Colonic mucosa (tissue), 4 donors: ENCODE results near the gene MDFI. TPM values are rescaled to one million over a fixed set of nuclear protein-coding genes. Genes with fewer than 3 reads are reported as not detected.

Source experiments
- DNase-seq: peaks from one replicate; pipeline ENCODE4 v3.0.0-alpha.2; 2020
- H3K27ac ChIP-seq: fragments of 200-600 bp; one replicate; pipeline ENCODE4 v1.8.0; 2021
- H3K27me3 ChIP-seq: fragments of 200-600 bp; one replicate; pipeline ENCODE4 v1.8.0; 2021
- H3K36me3 ChIP-seq: fragments of 200-600 bp; one replicate; pipeline ENCODE4 v1.8.0; 2021
- H3K4me1 ChIP-seq: fragments of 200-600 bp; one replicate; pipeline ENCODE4 v1.8.0; 2021; ENCODE audit warnings: mild to moderate bottlenecking
- H3K4me3 ChIP-seq: fragments of 200-600 bp; one replicate; pipeline ENCODE4 v1.8.0; 2021
- H3K9ac ChIP-seq, 2 donors: one replicate each; pipeline ENCODE4 v1.7.0; 2013; ENCODE audit warnings: control low read depth in 2 of 2, low read depth in 2 of 2, low read length in 2 of 2
- H3K9me3 ChIP-seq: fragments of 200-600 bp; one replicate; pipeline ENCODE4 v1.8.0; 2021
- intact Hi-C: fragments of 100-400 bp; cut with DNase I; formaldehyde crosslinking; loops from one replicate; pipeline ENCODE4 v1.14.1; 2022
- total RNA-seq, 2 donors: library from RNA; stranded (reverse); fragmentation: NEBNext Ultra II Directional in 1 of 2; extraction: Animal tissue kit (Norgen Biotek cat#: 25700) in 1 of 2; gene quantifications; one replicate each; pipeline ENCODE4 v1.2.1, GENCODE V29; 2021
- TF ChIP-seq, protein P1 (sequence below): fragments of 200-600 bp; IDR thresholded peaks from one replicate; pipeline ENCODE4 v1.8.0; 2022; ENCODE audit warnings: antibody characterized with exemption, mild to moderate bottlenecking
- donor health status: healthy.
- donor health status: DM: no; HTN: no; CAD: no.
- donor health status: DM: no; HTN: no; CAD: no.

MDFI gene
- total RNA-seq, 2 donors from 2014 or later: 1.1 to 1.9 TPM

- Histone ChIP-seq H3K36me3 (no peaks in the 10 kb centered on the region), H3K27ac (no peak overlapping the region), H3K9me3 (no peaks in the 10 kb centered on the region), H3K27me3 (no peaks in the 10 kb centered on the region), H3K4me1 (no peaks in the 10 kb centered on the region), H3K4me3 (no peak overlapping the region), H3K9ac (no peak overlapping the region)
- DNase-seq: no peak
- TF ChIP-seq, protein P1, sequence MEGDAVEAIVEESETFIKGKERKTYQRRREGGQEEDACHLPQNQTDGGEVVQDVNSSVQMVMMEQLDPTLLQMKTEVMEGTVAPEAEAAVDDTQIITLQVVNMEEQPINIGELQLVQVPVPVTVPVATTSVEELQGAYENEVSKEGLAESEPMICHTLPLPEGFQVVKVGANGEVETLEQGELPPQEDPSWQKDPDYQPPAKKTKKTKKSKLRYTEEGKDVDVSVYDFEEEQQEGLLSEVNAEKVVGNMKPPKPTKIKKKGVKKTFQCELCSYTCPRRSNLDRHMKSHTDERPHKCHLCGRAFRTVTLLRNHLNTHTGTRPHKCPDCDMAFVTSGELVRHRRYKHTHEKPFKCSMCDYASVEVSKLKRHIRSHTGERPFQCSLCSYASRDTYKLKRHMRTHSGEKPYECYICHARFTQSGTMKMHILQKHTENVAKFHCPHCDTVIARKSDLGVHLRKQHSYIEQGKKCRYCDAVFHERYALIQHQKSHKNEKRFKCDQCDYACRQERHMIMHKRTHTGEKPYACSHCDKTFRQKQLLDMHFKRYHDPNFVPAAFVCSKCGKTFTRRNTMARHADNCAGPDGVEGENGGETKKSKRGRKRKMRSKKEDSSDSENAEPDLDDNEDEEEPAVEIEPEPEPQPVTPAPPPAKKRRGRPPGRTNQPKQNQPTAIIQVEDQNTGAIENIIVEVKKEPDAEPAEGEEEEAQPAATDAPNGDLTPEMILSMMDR: no peak
- intact Hi-C loops: no loop called here
Observed at GRCh38 chr6:41692080-41692675, 53.9 kb downstream of the MDFI start.

- H3K36me3 ChIP-seq: no peaks in the 10 kb centered on the region
Observed at GRCh38 chr6:41692730-41693129, 54.5 kb downstream of the MDFI start.

GRCh38 chr6:41693281-41694240, 55.3 kb downstream of the MDFI start:
- H3K4me3 ChIP-seq: no peak overlapping the region
- H3K27me3 ChIP-seq: no peaks in the 10 kb centered on the region
- no peaks in the 10 kb centered on the region for H3K4me1 ChIP-seq
- H3K27ac ChIP-seq: no peak overlapping the region
- no peaks in the 10 kb centered on the region for H3K36me3 ChIP-seq
- H3K9me3 ChIP-seq: no peaks in the 10 kb centered on the region
- H3K9ac ChIP-seq: no peak overlapping the region
- TF ChIP-seq, protein P1: no peak
- DNase-seq: no peak
- intact Hi-C loops: no loop called here

More at GRCh38 chr6:41692730-41693129, 54.5 kb downstream of the MDFI start:
- intact Hi-C loops: no loop called here
- no peak overlapping the region for H3K4me3 ChIP-seq
- no peaks in the 10 kb centered on the region for H3K9me3 ChIP-seq
- H3K9ac ChIP-seq: no peak overlapping the region
- H3K27me3 ChIP-seq: no peaks in the 10 kb centered on the region
- TF ChIP-seq, protein P1: no peak
- no peak for DNase-seq
- no peak overlapping the region for H3K27ac ChIP-seq
- no peaks in the 10 kb centered on the region for H3K4me1 ChIP-seq

DNA sequence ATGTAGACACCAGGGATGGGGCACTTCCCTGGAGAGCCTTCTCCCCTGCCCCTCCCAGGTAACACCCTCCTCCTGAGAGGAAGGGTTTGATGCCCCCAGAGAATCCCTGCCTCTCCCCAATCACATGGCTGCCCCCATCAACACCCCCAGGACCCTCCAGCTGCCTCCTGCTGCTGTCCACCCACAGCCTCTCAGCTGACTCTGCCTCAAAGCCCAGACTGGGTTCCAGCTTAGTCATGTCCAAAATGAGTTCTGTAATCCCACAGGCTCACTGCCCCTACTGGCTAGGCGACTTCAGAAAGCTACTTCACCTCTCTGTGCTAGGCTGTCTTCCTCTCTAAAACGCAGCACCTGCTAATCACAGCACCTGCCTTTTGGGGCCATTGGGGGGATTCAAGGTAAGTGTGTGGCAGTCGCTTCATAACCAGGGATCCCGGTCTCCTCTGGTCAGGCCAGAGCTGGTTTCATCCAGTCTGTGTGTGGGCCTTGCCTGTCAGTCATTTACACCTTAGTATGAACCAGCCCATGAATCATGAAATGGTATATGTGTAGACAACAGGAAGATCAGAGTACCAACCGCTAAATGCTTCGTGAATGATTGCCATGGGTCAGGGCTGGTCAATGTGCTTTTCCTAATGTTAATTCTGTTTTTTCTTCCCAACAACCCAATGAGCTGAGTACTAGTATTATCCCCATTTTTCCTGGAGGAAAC, 56.7 kb downstream of the MDFI start:
- H3K27ac ChIP-seq: no peak overlapping the region
- no peaks in the 10 kb centered on the region for H3K9me3 ChIP-seq
- no peak overlapping the region for H3K4me3 ChIP-seq
- DNase-seq: no peak
- H3K9ac ChIP-seq: peak overlapping the region in 1 of 2 donors; percentile 6
- TF ChIP-seq, protein P1: no peak
- H3K36me3 ChIP-seq: no peaks in the 10 kb centered on the region
- no peaks in the 10 kb centered on the region for H3K27me3 ChIP-seq
- no peaks in the 10 kb centered on the region for H3K4me1 ChIP-seq
- intact Hi-C loops: no loop called here

GRCh38 chr6:41695825-41696224, 57.6 kb downstream of the MDFI start:
- TF ChIP-seq, protein P1: no peak
- no peak for DNase-seq
- intact Hi-C loops: no loop called here

More at GRCh38 chr6:41695825-41696224, 57.6 kb downstream of the MDFI start:
- no peak overlapping the region for H3K9ac ChIP-seq
- H3K9me3 ChIP-seq: no peaks in the 10 kb centered on the region
- no peaks in the 10 kb centered on the region for H3K36me3 ChIP-seq
- H3K4me3 ChIP-seq: no peak overlapping the region
- H3K27me3 ChIP-seq: no peaks in the 10 kb centered on the region
- no peaks in the 10 kb centered on the region for H3K4me1 ChIP-seq
- no peak overlapping the region for H3K27ac ChIP-seq
